Measurements from ENCODE around the gene ANKMY1. TPM values are rescaled to one million over a fixed set of nuclear protein-coding genes. Genes with fewer than 3 reads are reported as not detected.

Gene ANKMY1
- total RNA-seq, 1 donor from 2014 or later, result 28.5 TPM

- H3K27me3 Mint-ChIP-seq (ENCODE audit: unreplicated experiment), result no peaks in the 10 kb centered on the region
- H3K4me3 Mint-ChIP-seq (ENCODE audit: unreplicated experiment), result no peak overlapping the region
- DNase-seq (ENCODE audit: extremely low spot score, unreplicated experiment), result no peak
- H3K27ac Mint-ChIP-seq (ENCODE audit: unreplicated experiment), result no peak overlapping the region
- peaks cover 5% of the 10 kb centered on the region for H3K36me3 Mint-ChIP-seq (ENCODE audit: unreplicated experiment)
- peaks cover 9% of the 10 kb centered on the region for H3K9me3 Mint-ChIP-seq (ENCODE audit: unreplicated experiment)
- H3K4me1 Mint-ChIP-seq (ENCODE audit: unreplicated experiment), result no peaks in the 10 kb centered on the region
- no peak for TF ChIP-seq CTCF (IDR thresholded peaks at IDR 0.05)
Measured at GRCh38 chr2:240469740-240470139, 88.0 kb downstream of the ANKMY1 start.

- Mint-ChIP-seq H3K9me3 (ENCODE audit: unreplicated experiment) (peaks cover 9% of the 10 kb centered on the region), H3K4me1 (ENCODE audit: unreplicated experiment) (no peaks in the 10 kb centered on the region), H3K36me3 (ENCODE audit: unreplicated experiment) (peaks cover 5% of the 10 kb centered on the region), H3K4me3 (ENCODE audit: unreplicated experiment) (no peak overlapping the region), H3K27me3 (ENCODE audit: unreplicated experiment) (no peaks in the 10 kb centered on the region), H3K27ac (ENCODE audit: unreplicated experiment) (no peak overlapping the region)
- TF ChIP-seq CTCF (IDR thresholded peaks at IDR 0.05), result no peak
- no peak for DNase-seq (ENCODE audit: extremely low spot score, unreplicated experiment)
Measured at GRCh38 chr2:240469239-240469636, 88.5 kb downstream of the ANKMY1 start.

- no peaks in the 10 kb centered on the region for H3K27me3 Mint-ChIP-seq (ENCODE audit: unreplicated experiment)
- no peaks in the 10 kb centered on the region for H3K4me1 Mint-ChIP-seq (ENCODE audit: unreplicated experiment)
- peaks cover 6% of the 10 kb centered on the region for H3K9me3 Mint-ChIP-seq (ENCODE audit: unreplicated experiment)
- no peak overlapping the region for H3K27ac Mint-ChIP-seq (ENCODE audit: unreplicated experiment)
- no peak overlapping the region for H3K4me3 Mint-ChIP-seq (ENCODE audit: unreplicated experiment)
- peaks cover 5% of the 10 kb centered on the region for H3K36me3 Mint-ChIP-seq (ENCODE audit: unreplicated experiment)
- no peak for TF ChIP-seq CTCF (IDR thresholded peaks at IDR 0.05)
- DNase-seq (ENCODE audit: extremely low spot score, unreplicated experiment), result peak; percentile 84
Measured at GRCh38 chr2:240468303-240469238, 89.2 kb downstream of the ANKMY1 start.

GRCh38 chr2:240467659-240468302 is 90.0 kb downstream of the ANKMY1 start:
- no peak for DNase-seq (ENCODE audit: extremely low spot score, unreplicated experiment)
- no peak overlapping the region for H3K4me3 Mint-ChIP-seq (ENCODE audit: unreplicated experiment)
- no peaks in the 10 kb centered on the region for H3K9me3 Mint-ChIP-seq (ENCODE audit: unreplicated experiment)
- H3K27ac Mint-ChIP-seq (ENCODE audit: unreplicated experiment), result no peak overlapping the region
- H3K36me3 Mint-ChIP-seq (ENCODE audit: unreplicated experiment), result no peaks in the 10 kb centered on the region
- no peak for TF ChIP-seq CTCF (IDR thresholded peaks at IDR 0.05)
- H3K27me3 Mint-ChIP-seq (ENCODE audit: unreplicated experiment), result no peaks in the 10 kb centered on the region
- no peaks in the 10 kb centered on the region for H3K4me1 Mint-ChIP-seq (ENCODE audit: unreplicated experiment)

- no peak overlapping the region for H3K4me3 Mint-ChIP-seq (ENCODE audit: unreplicated experiment)
- no peaks in the 10 kb centered on the region for H3K36me3 Mint-ChIP-seq (ENCODE audit: unreplicated experiment)
- H3K27ac Mint-ChIP-seq (ENCODE audit: unreplicated experiment), result no peak overlapping the region
- no peak for DNase-seq (ENCODE audit: extremely low spot score, unreplicated experiment)
- no peaks in the 10 kb centered on the region for H3K27me3 Mint-ChIP-seq (ENCODE audit: unreplicated experiment)
- TF ChIP-seq CTCF (IDR thresholded peaks at IDR 0.05), result no peak
- H3K9me3 Mint-ChIP-seq (ENCODE audit: unreplicated experiment), result no peaks in the 10 kb centered on the region
- H3K4me1 Mint-ChIP-seq (ENCODE audit: unreplicated experiment), result no peaks in the 10 kb centered on the region
Measured at GRCh38 chr2:240467149-240467642, 90.6 kb downstream of the ANKMY1 start.

All from osteocyte (in vitro differentiated cells).